RWPE2 (cell line): Measurements from ENCODE around the gene GCM1.

Experiments used
- ATAC-seq: fragments of 200-7000 bp; cut with Tn5 transposase; 3 replicates; pipeline ENCODE4 v1.9.1; 2021; ENCODE audit warnings: low read depth
- DNase-seq: peaks from one replicate; pipeline ENCODE4 v3.0.0-alpha.2; 2020; ENCODE audit warnings: low spot score
- H3K27ac ChIP-seq: fragments of 450-650 bp; 2 replicates; pipeline ENCODE4 v1.5.1; 2017; ENCODE audit warnings: mild to moderate bottlenecking; ENCODE audit not compliant: poor library complexity, severe bottlenecking
- H3K27me3 ChIP-seq: fragments of 250-450 bp; sonication (Bioruptor Pico); 2 replicates; pipeline ENCODE4 v1.5.1; 2021; ENCODE audit warnings: mild to moderate bottlenecking, moderate library complexity; ENCODE audit not compliant: insufficient read depth, poor library complexity, severe bottlenecking
- H3K36me3 ChIP-seq: fragments of 250-450 bp; sonication (Bioruptor Pico); 2 replicates; pipeline ENCODE4 v1.5.1; 2020; ENCODE audit warnings: low read depth, mild to moderate bottlenecking, moderate library complexity
- H3K4me1 ChIP-seq: fragments of 250-450 bp; sonication (Bioruptor Pico); 2 replicates; pipeline ENCODE4 v1.5.1; 2021; ENCODE audit warnings: mild to moderate bottlenecking, moderate library complexity; ENCODE audit not compliant: insufficient read depth, poor library complexity, severe bottlenecking
- H3K4me3 ChIP-seq: fragments of 250-450 bp; sonication (Bioruptor Pico); 2 replicates; pipeline ENCODE4 v1.5.1; 2021; ENCODE audit warnings: mild to moderate bottlenecking, moderate library complexity; ENCODE audit not compliant: severe bottlenecking
- H3K9me3 ChIP-seq: fragments of 250-450 bp; sonication (Bioruptor Pico); 2 replicates; pipeline ENCODE4 v1.5.1; 2021; ENCODE audit warnings: mild to moderate bottlenecking, moderate library complexity; ENCODE audit not compliant: severe bottlenecking
- TF ChIP-seq, protein P1 (sequence below): fragments of 450-650 bp; IDR thresholded peaks from one replicate; pipeline ENCODE4 v1.5.1; 2017; ENCODE audit warnings: mild to moderate bottlenecking, moderate library complexity; ENCODE audit not compliant: poor library complexity, severe bottlenecking

GCM1 gene

GRCh38 chr6:53130569-53131290 is 17.9 kb downstream of the GCM1 start:
- TF ChIP-seq, protein P1, sequence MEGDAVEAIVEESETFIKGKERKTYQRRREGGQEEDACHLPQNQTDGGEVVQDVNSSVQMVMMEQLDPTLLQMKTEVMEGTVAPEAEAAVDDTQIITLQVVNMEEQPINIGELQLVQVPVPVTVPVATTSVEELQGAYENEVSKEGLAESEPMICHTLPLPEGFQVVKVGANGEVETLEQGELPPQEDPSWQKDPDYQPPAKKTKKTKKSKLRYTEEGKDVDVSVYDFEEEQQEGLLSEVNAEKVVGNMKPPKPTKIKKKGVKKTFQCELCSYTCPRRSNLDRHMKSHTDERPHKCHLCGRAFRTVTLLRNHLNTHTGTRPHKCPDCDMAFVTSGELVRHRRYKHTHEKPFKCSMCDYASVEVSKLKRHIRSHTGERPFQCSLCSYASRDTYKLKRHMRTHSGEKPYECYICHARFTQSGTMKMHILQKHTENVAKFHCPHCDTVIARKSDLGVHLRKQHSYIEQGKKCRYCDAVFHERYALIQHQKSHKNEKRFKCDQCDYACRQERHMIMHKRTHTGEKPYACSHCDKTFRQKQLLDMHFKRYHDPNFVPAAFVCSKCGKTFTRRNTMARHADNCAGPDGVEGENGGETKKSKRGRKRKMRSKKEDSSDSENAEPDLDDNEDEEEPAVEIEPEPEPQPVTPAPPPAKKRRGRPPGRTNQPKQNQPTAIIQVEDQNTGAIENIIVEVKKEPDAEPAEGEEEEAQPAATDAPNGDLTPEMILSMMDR, result no peak
- no peaks in the 10 kb centered on the region for H3K27me3 ChIP-seq
- DNase-seq, result no peak
- no peak overlapping the region for H3K4me3 ChIP-seq
- no peaks in the 10 kb centered on the region for H3K9me3 ChIP-seq
- peaks cover 3% of the 10 kb centered on the region for H3K4me1 ChIP-seq
- no peaks in the 10 kb centered on the region for H3K36me3 ChIP-seq
- H3K27ac ChIP-seq, result no peak overlapping the region
- ATAC-seq, result no peak

DNA sequence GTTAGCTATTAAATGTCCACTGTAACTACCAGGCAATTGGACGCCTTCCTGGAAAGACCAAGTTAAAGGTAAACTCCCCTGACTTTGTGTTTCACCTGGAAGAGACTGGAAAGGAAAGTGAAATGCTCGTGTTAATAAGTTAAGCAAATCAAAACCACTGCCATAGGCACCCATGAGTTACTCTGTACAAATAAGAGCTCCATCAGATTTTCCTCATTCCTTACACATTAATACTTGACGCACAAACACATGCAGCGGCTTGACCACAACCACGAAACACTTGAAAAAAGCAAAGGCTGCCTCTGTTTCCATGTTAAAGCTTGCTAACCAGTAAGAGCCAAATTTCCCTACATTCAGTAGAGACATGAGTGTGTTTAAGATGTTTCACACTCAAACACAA is 19.8 kb downstream of the GCM1 start:
- TF ChIP-seq, protein P1, result no peak
- Histone ChIP-seq H3K9me3 (no peaks in the 10 kb centered on the region), H3K27me3 (no peaks in the 10 kb centered on the region), H3K27ac (no peak overlapping the region), H3K4me3 (no peak overlapping the region), H3K36me3 (no peaks in the 10 kb centered on the region), H3K4me1 (peaks cover 3% of the 10 kb centered on the region)
- no peak for ATAC-seq
- DNase-seq, result no peak

DNA sequence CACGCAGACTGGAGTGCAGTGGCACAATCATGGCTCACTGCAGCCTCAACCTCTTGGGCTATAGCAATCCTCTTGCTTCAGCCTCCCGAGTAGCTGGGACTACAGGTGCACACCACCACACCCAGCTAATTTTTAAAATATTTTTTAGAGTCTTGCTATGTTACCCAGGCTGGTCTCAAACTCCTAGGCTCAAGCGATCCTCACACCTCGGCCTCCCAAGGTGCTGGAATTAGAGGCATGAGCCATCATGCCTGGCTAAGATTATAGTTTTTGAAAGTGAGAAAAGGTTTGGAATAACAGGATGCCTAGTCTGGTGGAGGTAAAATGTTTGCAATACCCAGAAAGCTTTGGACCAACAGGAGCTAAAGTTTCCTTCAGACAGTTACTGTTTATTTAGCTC is 23.4 kb downstream of the GCM1 start:
- DNase-seq, result no peak
- Histone ChIP-seq H3K27me3 (no peaks in the 10 kb centered on the region), H3K9me3 (no peaks in the 10 kb centered on the region), H3K4me1 (peaks cover 3% of the 10 kb centered on the region), H3K4me3 (no peak overlapping the region), H3K27ac (no peak overlapping the region), H3K36me3 (no peaks in the 10 kb centered on the region)
- no peak for ATAC-seq
- TF ChIP-seq, protein P1, result no peak

DNA sequence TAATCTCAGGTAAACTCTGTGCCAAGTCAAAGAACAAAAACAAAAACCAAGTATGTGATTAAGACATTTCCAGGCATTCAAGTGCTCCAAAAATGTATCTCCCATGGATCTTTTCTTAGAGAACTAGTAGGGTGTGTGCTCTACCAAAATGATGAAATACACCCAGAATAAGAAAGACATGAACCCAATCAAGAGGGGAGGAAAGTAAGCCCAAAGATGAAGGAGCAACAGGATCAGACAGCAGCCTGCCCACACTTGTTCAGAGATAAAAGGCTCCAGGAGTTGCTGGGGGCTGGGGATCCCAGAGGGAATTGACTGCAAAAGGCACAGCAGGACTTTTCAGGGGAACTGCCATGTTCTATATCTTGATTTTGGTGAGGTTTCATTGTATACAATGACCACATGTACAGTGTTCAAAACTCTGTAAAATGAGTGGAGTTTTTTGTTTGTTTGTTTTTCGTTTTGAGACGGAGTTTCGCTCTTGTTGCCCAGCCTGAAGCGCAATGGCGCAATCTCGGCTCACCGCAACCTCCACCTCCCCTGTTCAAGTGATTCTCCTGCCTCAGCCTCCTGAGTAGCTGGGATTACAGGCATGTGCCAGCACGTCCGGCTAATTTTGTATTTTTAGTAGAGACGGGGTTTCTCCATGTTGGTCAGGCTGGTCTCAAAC is 24.4 kb downstream of the GCM1 start:
- Histone ChIP-seq H3K36me3 (no peaks in the 10 kb centered on the region), H3K4me3 (no peak overlapping the region), H3K27me3 (no peaks in the 10 kb centered on the region), H3K4me1 (peaks cover 13% of the 10 kb centered on the region), H3K9me3 (no peaks in the 10 kb centered on the region), H3K27ac (no peak overlapping the region)
- TF ChIP-seq, protein P1, result no peak
- no peak for DNase-seq
- no peak for ATAC-seq
